ENCODE results near the gene RPS6KL1.
A peak's percentile ranks its signal among the peaks of the same experiment; 100 is the strongest.

The RPS6KL1 gene

GRCh38 chr14:74905595-74906142 lies 17.4 kb downstream of the RPS6KL1 start:
- TF ChIP-seq EZH2phosphoT487 (IDR thresholded peaks at IDR 0.05; ENCODE audit: low read length) (no peak), EZH2 (optimal IDR thresholded peaks at IDR 0.05; ENCODE audit: low read depth, low read length) (no peak), CTCF (IDR thresholded peaks at IDR 0.05; ENCODE audit: low read length) (peak; percentile 71)
- H4K20me1 ChIP-seq (ENCODE audit: insufficient read depth, low read length) = no peaks in the 10 kb centered on the region
- H3K9me2 ChIP-seq (replicated peaks; ENCODE audit: insufficient read depth, low read length) = no peaks in the 10 kb centered on the region
- H3K36me3 ChIP-seq (replicated peaks; ENCODE audit: insufficient read depth, low read length) = no peaks in the 10 kb centered on the region
- H3K4me2 ChIP-seq (ENCODE audit: low read depth, low read length) = no peak overlapping the region
- H3K27ac ChIP-seq (ENCODE audit: low read length) = no peak overlapping the region
- H3K4me1 ChIP-seq (ENCODE audit: low read length) = no peaks in the 10 kb centered on the region
- H3K9ac ChIP-seq (ENCODE audit: low read length) = no peak overlapping the region
- H3F3A ChIP-seq (ENCODE audit: insufficient read depth, low read length) = no peaks in the 10 kb centered on the region
- no peaks in the 10 kb centered on the region for H3K9me3 ChIP-seq (replicated peaks; ENCODE audit: insufficient read depth, low read length)
- H3K27me3 ChIP-seq (replicated peaks; ENCODE audit: insufficient read depth, low read length) = no peaks in the 10 kb centered on the region
- H3K79me2 ChIP-seq (ENCODE audit: low read length) = no peaks in the 10 kb centered on the region
- DNase-seq = peak; percentile 34
- no peak overlapping the region for H3K4me3 ChIP-seq (ENCODE audit: low read length)
- H2AFZ ChIP-seq (ENCODE audit: low read length) = no peak overlapping the region

- H3K4me2 ChIP-seq (ENCODE audit: low read depth, low read length) = no peak overlapping the region
- H3F3A ChIP-seq (ENCODE audit: insufficient read depth, low read length) = no peaks in the 10 kb centered on the region
- TF ChIP-seq EZH2 (optimal IDR thresholded peaks at IDR 0.05; ENCODE audit: low read depth, low read length) (no peak), CTCF (IDR thresholded peaks at IDR 0.05; ENCODE audit: low read length) (no peak), EZH2phosphoT487 (IDR thresholded peaks at IDR 0.05; ENCODE audit: low read length) (no peak)
- no peaks in the 10 kb centered on the region for H4K20me1 ChIP-seq (ENCODE audit: insufficient read depth, low read length)
- H3K27me3 ChIP-seq (replicated peaks; ENCODE audit: insufficient read depth, low read length) = no peaks in the 10 kb centered on the region
- H3K9me2 ChIP-seq (replicated peaks; ENCODE audit: insufficient read depth, low read length) = no peaks in the 10 kb centered on the region
- no peak overlapping the region for H3K9ac ChIP-seq (ENCODE audit: low read length)
- H3K79me2 ChIP-seq (ENCODE audit: low read length) = no peaks in the 10 kb centered on the region
- no peaks in the 10 kb centered on the region for H3K36me3 ChIP-seq (replicated peaks; ENCODE audit: insufficient read depth, low read length)
- H3K4me1 ChIP-seq (ENCODE audit: low read length) = no peaks in the 10 kb centered on the region
- H3K27ac ChIP-seq (ENCODE audit: low read length) = no peak overlapping the region
- no peak overlapping the region for H3K4me3 ChIP-seq (ENCODE audit: low read length)
- DNase-seq = no peak
- H3K9me3 ChIP-seq (replicated peaks; ENCODE audit: insufficient read depth, low read length) = no peaks in the 10 kb centered on the region
- no peak overlapping the region for H2AFZ ChIP-seq (ENCODE audit: low read length)
These were observed 18.2 kb downstream of the RPS6KL1 start for GRCh38 chr14:74904635-74905503.

GRCh38 chr14:74902941-74903705 lies 19.9 kb downstream of the RPS6KL1 start:
- TF ChIP-seq CTCF (IDR thresholded peaks at IDR 0.05; ENCODE audit: low read length) (no peak), EZH2phosphoT487 (IDR thresholded peaks at IDR 0.05; ENCODE audit: low read length) (no peak), EZH2 (optimal IDR thresholded peaks at IDR 0.05; ENCODE audit: low read depth, low read length) (no peak)
- Histone ChIP-seq H3K9me3 (replicated peaks; ENCODE audit: insufficient read depth, low read length) (no peaks in the 10 kb centered on the region), H3K36me3 (replicated peaks; ENCODE audit: insufficient read depth, low read length) (no peaks in the 10 kb centered on the region), H2AFZ (ENCODE audit: low read length) (no peak overlapping the region), H3K79me2 (ENCODE audit: low read length) (no peaks in the 10 kb centered on the region), H3K27ac (ENCODE audit: low read length) (no peak overlapping the region), H4K20me1 (ENCODE audit: insufficient read depth, low read length) (no peaks in the 10 kb centered on the region), H3K27me3 (replicated peaks; ENCODE audit: insufficient read depth, low read length) (no peaks in the 10 kb centered on the region), H3K9me2 (replicated peaks; ENCODE audit: insufficient read depth, low read length) (no peaks in the 10 kb centered on the region), H3F3A (ENCODE audit: insufficient read depth, low read length) (no peaks in the 10 kb centered on the region), H3K4me2 (ENCODE audit: low read depth, low read length) (no peak overlapping the region), H3K4me3 (ENCODE audit: low read length) (no peak overlapping the region), H3K9ac (ENCODE audit: low read length) (no peak overlapping the region), H3K4me1 (ENCODE audit: low read length) (no peaks in the 10 kb centered on the region)
- DNase-seq = no peak
